T-helper 2 cell treated with Interferon-gamma antibody and Interleukin-4, amounts not matched to agents 5 μg/mL and 100 μg/mL, for 36 hours (primary cell): ENCODE measurements around the gene CWH43.
"Not testable (repeated sequence)": the region's sequence is repeated elsewhere in the genome, so short reads cannot be mapped to it uniquely, and the experiment has no call there.

ENCODE experiments used
- DNase-seq: peaks from one replicate; pipeline ENCODE4 v3.0.0; 2021; ENCODE audit warnings: low spot score
- H3K27ac Mint-ChIP-seq: one replicate; pipeline ENCODE4 v1.8.0; 2021; ENCODE audit warnings: mild to moderate bottlenecking, mixed read lengths
- H3K27me3 Mint-ChIP-seq: one replicate; pipeline ENCODE4 v1.8.0; 2021; ENCODE audit warnings: low read depth, mixed read lengths
- H3K36me3 Mint-ChIP-seq: one replicate; pipeline ENCODE4 v1.8.0; 2021; ENCODE audit warnings: low read depth, mixed read lengths
- H3K4me1 Mint-ChIP-seq: one replicate; pipeline ENCODE4 v1.8.0; 2021; ENCODE audit warnings: low read depth, mixed read lengths
- H3K4me3 Mint-ChIP-seq: one replicate; pipeline ENCODE4 v1.8.0; 2022; ENCODE audit warnings: mild to moderate bottlenecking, moderate library complexity, mixed read lengths
- H3K9me3 Mint-ChIP-seq: one replicate; pipeline ENCODE4 v1.8.0; 2021; ENCODE audit warnings: mixed read lengths

CWH43 gene

DNA sequence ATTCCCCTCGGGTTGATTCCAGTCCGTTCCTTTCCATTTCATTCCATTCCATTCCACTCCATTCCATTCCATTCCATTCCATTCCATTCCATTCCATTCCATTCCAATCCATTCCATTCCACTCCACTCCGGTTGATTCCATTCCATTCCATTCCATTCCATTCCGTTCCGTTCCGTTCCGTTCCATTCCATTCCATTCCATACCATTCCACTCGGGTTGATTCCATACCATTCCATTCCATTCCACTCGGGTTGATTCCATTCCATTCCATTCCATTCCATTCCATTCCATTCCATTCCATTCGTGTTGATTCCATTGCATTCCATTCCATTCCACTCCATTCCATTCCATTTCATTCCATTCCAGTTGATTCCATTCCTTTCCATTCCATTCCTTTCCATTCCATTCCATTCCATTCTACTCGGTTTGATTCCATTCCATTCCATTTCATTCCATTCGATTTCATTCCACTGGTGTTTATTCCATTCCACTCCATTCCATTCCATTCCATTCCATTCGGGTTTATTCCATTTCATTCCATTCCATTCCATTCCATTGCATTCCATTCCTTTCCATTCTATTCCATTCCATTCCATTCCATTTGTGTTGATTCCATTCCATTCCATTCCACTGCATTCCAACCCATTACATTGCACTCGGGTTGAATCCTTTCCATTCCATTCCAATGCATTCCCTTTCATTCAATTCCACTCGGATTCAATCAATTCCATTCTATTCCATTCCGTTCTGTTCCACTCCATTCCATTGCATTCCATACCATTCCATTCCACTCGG is 122.3 kb downstream of the CWH43 start:
- not testable (repeated sequence) for H3K4me3 Mint-ChIP-seq, DNase-seq, H3K27ac Mint-ChIP-seq, H3K27me3 Mint-ChIP-seq, H3K4me1 Mint-ChIP-seq
- Mint-ChIP-seq H3K36me3 (peaks cover 59% of the 10 kb centered on the region), H3K9me3 (peaks cover 82% of the 10 kb centered on the region)

DNA sequence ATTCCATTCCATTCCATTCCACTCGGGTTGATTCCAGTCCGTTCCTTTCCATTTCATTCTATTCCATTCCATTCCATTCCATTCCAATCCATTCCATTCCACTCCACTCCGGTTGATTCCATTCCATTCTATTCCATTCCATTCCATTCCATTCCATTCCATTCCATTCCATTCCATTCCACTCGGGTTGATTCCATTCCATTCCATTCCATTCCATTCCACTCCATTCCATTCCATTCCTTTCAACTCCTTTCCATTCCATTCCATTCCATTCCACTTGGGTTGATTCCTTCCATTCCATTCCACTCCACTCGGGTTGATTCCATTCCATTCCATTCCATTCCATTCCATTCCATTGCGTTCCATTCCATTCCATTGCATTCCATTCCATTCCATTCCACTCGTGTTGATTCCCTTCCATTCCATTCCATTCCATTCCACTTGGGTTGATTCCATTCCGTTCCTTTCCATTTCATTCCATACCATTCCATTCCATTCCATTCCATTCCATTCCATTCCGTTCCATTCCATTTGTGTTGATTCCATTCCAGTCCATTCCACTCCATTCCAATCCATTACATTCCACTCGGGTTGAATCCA is 123.6 kb downstream of the CWH43 start:
- peaks cover 78% of the 10 kb centered on the region for H3K9me3 Mint-ChIP-seq
- not testable (repeated sequence) for H3K4me3 Mint-ChIP-seq, H3K4me1 Mint-ChIP-seq, H3K27ac Mint-ChIP-seq, DNase-seq, H3K27me3 Mint-ChIP-seq
- H3K36me3 Mint-ChIP-seq, result peaks cover 51% of the 10 kb centered on the region

DNA sequence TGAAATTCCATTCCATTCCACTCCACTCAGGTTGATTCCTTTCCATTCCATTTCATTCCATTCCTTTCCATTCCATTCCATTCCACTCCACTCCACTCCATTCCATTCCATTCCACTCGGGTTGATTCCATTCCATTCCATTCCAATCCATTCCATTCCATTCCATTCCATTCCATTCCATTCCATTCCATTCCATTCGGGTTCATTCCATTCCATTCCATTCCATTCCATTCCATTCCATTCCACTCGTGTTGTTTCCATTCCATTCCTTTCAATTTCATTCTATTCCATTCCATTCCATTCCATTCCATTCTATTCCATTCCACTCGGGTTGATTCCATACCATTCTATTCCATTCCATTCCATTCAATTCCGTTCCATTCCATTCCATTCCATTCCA is 124.5 kb downstream of the CWH43 start:
- H3K27me3 Mint-ChIP-seq, DNase-seq, H3K4me1 Mint-ChIP-seq, H3K27ac Mint-ChIP-seq, H3K4me3 Mint-ChIP-seq: not testable (repeated sequence)
- Mint-ChIP-seq H3K9me3 (peaks cover 75% of the 10 kb centered on the region), H3K36me3 (peaks cover 44% of the 10 kb centered on the region)
